Endothelial cell of umbilical vein (primary cell): ENCODE results near the gene GGA2. TPM values are rescaled to one million over a fixed set of nuclear protein-coding genes. Genes with fewer than 3 reads are reported as not detected.

Experiments used
- BruUV-seq: library from RNA; stranded (reverse); fragments of 400-500 nt; replicated peaks from 2 replicates; lab custom pipeline; 2021; lab: Mats Ljungman, UMichigan
- CTCF ChIA-PET: fragments of 300-600, 350-600 bp; sonication (Branson Sonifier 250); formaldehyde crosslinking; loops from one replicate; lab custom pipeline; 2021; ENCODE audit warnings: antibody characterized with exemption, inconsistent platforms; lab: Charles Lee
- POLR2A ChIA-PET: fragments of 300-600, 350-600 bp; sonication (Branson Sonifier 250); formaldehyde crosslinking; loops from one replicate; lab custom pipeline; 2021; ENCODE audit warnings: antibody characterized with exemption, inconsistent platforms; lab: Charles Lee
- DNase-seq: peaks from one replicate; pipeline ENCODE4 v3.0.0-alpha.2; 2011; ENCODE audit warnings: low read depth, low spot score
- FAIRE-seq: peaks from 2 replicates; lab custom pipeline; 2011; peaks lifted over from hg19 to GRCh38; lab: Jason Lieb, UNC
- H2AFZ ChIP-seq: 2 replicates; pipeline ENCODE4 v1.6.0; 2012; ENCODE audit warnings: low read depth, low read length, control low read depth, inconsistent platforms
- H3K27ac ChIP-seq: 2 replicates; pipeline ENCODE4 v1.5.1; 2011; ENCODE audit warnings: low read depth, mild to moderate bottlenecking, control low read depth, low read length, moderate library complexity; ENCODE audit not compliant: insufficient read depth
- H3K27me3 ChIP-seq, 2 experiments: 2 replicates each; pipeline versions ENCODE4 v1.6.0 to v1.6.1; 2011; ENCODE audit warnings: low read length in 2 of 2, mixed read lengths in 1 of 2; ENCODE audit not compliant: control insufficient read depth in 2 of 2, insufficient read depth in 2 of 2
- H3K36me3 ChIP-seq, 2 experiments: 2 replicates in 1 of 2; 3 replicates in 1 of 2; pipeline ENCODE4 v1.5.1; 2011; ENCODE audit warnings: low read length in 2 of 2, mild to moderate bottlenecking in 1 of 2, moderate library complexity in 1 of 2; ENCODE audit not compliant: control insufficient read depth in 2 of 2, insufficient read depth in 2 of 2; ENCODE audit errors: extremely low read depth in 1 of 2
- H3K4me1 ChIP-seq: 3 replicates; pipeline ENCODE4 v1.5.1; 2011; ENCODE audit warnings: mild to moderate bottlenecking, low read length; ENCODE audit not compliant: control insufficient read depth, insufficient read depth; ENCODE audit errors: extremely low read depth
- H3K4me2 ChIP-seq: 2 replicates; pipeline ENCODE4 v1.6.1; 2011; ENCODE audit warnings: low read length, control low read depth, mixed read lengths; ENCODE audit not compliant: insufficient read depth
- H3K4me3 ChIP-seq, 3 experiments: fragments of 200-600 bp in 1 of 3; sonication (generic), shearing (Covaris generic) in 1 of 3; replicated peaks in 1 of 3; 2 replicates each; pipeline ENCODE4 v1.5.1; 2011 to 2016; ENCODE audit warnings: control low read depth in 3 of 3, low read length in 3 of 3, mild to moderate bottlenecking in 2 of 3, inconsistent platforms in 1 of 3, low read depth in 1 of 3, moderate library complexity in 1 of 3; ENCODE audit not compliant: insufficient read depth in 1 of 3
- H3K79me2 ChIP-seq: 2 replicates; pipeline ENCODE4 v1.6.0; 2012; ENCODE audit warnings: low read length, inconsistent platforms; ENCODE audit not compliant: control insufficient read depth, insufficient read depth
- H3K9ac ChIP-seq: replicated peaks from 2 replicates; pipeline ENCODE3; 2011; ENCODE audit warnings: low read length, control low read depth; ENCODE audit not compliant: insufficient read depth; ENCODE audit errors: extremely low read depth
- H3K9me1 ChIP-seq: replicated peaks from 3 replicates; pipeline ENCODE4 v1.6.0; 2011; ENCODE audit warnings: mild to moderate bottlenecking, low read length; ENCODE audit not compliant: control insufficient read depth, insufficient read depth; ENCODE audit errors: extremely low read depth
- H3K9me3 ChIP-seq: replicated peaks from 2 replicates; pipeline ENCODE4 v1.5.1; 2012; ENCODE audit warnings: low read length, inconsistent platforms; ENCODE audit not compliant: control insufficient read depth, insufficient read depth
- H4K20me1 ChIP-seq: replicated peaks from 2 replicates; pipeline ENCODE3; 2011; ENCODE audit warnings: mild to moderate bottlenecking, low read length; ENCODE audit not compliant: control insufficient read depth, insufficient read depth; ENCODE audit errors: extremely low read depth
- EZH2 ChIP-seq: IDR thresholded peaks from 2 replicates; pipeline ENCODE4 v1.6.1; 2012; ENCODE audit warnings: borderline replicate concordance, low read depth, mild to moderate bottlenecking, moderate library complexity, low read length, inconsistent platforms; ENCODE audit not compliant: severe bottlenecking
- FOS ChIP-seq: IDR thresholded peaks from 2 replicates; pipeline ENCODE4 v1.6.1; 2011; ENCODE audit warnings: mild to moderate bottlenecking, low read length, moderate library complexity, borderline replicate concordance; ENCODE audit not compliant: insufficient read depth
- GATA2 ChIP-seq: IDR thresholded peaks from 2 replicates; pipeline ENCODE4 v1.7.0; 2011; ENCODE audit warnings: low read depth, mild to moderate bottlenecking, moderate library complexity, mixed read lengths, low read length; ENCODE audit not compliant: insufficient read length, insufficient read depth
- JUN ChIP-seq: IDR thresholded peaks from 2 replicates; pipeline ENCODE4 v1.6.1; 2011; ENCODE audit warnings: borderline replicate concordance, low read depth; ENCODE audit not compliant: insufficient read length, insufficient read depth
- MAX ChIP-seq: IDR thresholded peaks from 2 replicates; pipeline ENCODE4 v1.6.1; 2011; ENCODE audit not compliant: insufficient read depth, insufficient read length
- MYC ChIP-seq: IDR thresholded peaks from one replicate; pipeline ENCODE4 v1.6.1; 2011; ENCODE audit warnings: mild to moderate bottlenecking, low read depth, low read length
- POLR2A ChIP-seq: IDR thresholded peaks from 2 replicates; pipeline ENCODE4 v1.6.1; 2012; ENCODE audit warnings: low read depth, mild to moderate bottlenecking, control low read depth, low read length
- POLR2AphosphoS5 ChIP-seq: IDR thresholded peaks from 2 replicates; pipeline ENCODE4 v1.6.1; 2012; ENCODE audit warnings: low read depth, mild to moderate bottlenecking, control low read depth, low read length, moderate library complexity; ENCODE audit not compliant: insufficient read depth
- dilution Hi-C: fragments of 300-500 bp; cut with MboI; formaldehyde crosslinking; loops from one replicate; pipeline ENCODE4 v1.15.0; 2019; ENCODE audit warnings: low sequenced_read_pairs; ENCODE audit not compliant: extremely low pct_ligation_motif_present
- intact Hi-C: fragments of 100-400 bp; cut with micrococcal nuclease; formaldehyde crosslinking; loops from one replicate; pipeline ENCODE4 v1.10.0; 2022
- polyA plus RNA-seq, 4 experiments: library from polyadenylated mRNA; depleted of rRNA in 3 of 4; stranded (reverse) in 3 of 4; unstranded in 1 of 4; fragments of >200 nt; gene quantifications; 2 replicates each; pipeline versions ENCODE4 v1.2.1 to v1.2.3, GENCODE V29; 2011 to 2012; ENCODE audit warnings: missing spikeins in 1 of 4
- total RNA-seq: library from RNA; stranded (reverse); gene quantifications from 2 replicates; pipeline ENCODE4 v1.2.3, GENCODE V29; 2021
- TF ChIP-seq, protein P1 (sequence below), 2 donors: IDR thresholded peaks; 1 replicate in 1 of 2; 2 replicates in 1 of 2; pipeline ENCODE4 v1.5.1; 2011; ENCODE audit warnings: low read length in 2 of 2, mild to moderate bottlenecking in 2 of 2, moderate library complexity in 2 of 2, control low read depth in 1 of 2, inconsistent platforms in 1 of 2, low read depth in 1 of 2; ENCODE audit not compliant: insufficient read depth in 1 of 2; ENCODE audit errors: extremely low read depth in 1 of 2

The GGA2 gene
- total and polyA plus RNA-seq, 2 donors (not counting 3 experiments of a cell fraction or from before 2014, with no cell fraction given), result 33.3 to 73.1 TPM

- Histone ChIP-seq H3K9ac (no peak overlapping the region), H3K4me2 (no peak overlapping the region), H3K79me2 (no peaks in the 10 kb centered on the region), H3K9me1 (no peaks in the 10 kb centered on the region), H2AFZ (no peak overlapping the region), H3K36me3 (peaks cover 13 to 45% of the 10 kb centered on the region in 2 experiments), H3K4me1 (no peaks in the 10 kb centered on the region), H3K9me3 (no peaks in the 10 kb centered on the region), H4K20me1 (no peaks in the 10 kb centered on the region), H3K4me3 (no peak overlapping the region), H3K27ac (no peak overlapping the region), H3K27me3 (no peaks in the 10 kb centered on the region)
- intact Hi-C loops (no loop called here), dilution Hi-C loops (no loop called here)
- BruUV-seq, result no TSS peak
- DNase-seq (no peak), FAIRE-seq (no peak)
- POLR2A ChIA-PET, result no interaction called here
- CTCF ChIA-PET, result interaction anchor here (1.1 to 2.1 kb wide), 2 partner anchors 13 to 21 kb away, joined by 3 to 5 read pairs; no protein-coding TSS in a partner anchor
- TF ChIP-seq POLR2AphosphoS5, result no peak
- TF ChIP-seq POLR2A, result no peak
- TF ChIP-seq, protein P1, sequence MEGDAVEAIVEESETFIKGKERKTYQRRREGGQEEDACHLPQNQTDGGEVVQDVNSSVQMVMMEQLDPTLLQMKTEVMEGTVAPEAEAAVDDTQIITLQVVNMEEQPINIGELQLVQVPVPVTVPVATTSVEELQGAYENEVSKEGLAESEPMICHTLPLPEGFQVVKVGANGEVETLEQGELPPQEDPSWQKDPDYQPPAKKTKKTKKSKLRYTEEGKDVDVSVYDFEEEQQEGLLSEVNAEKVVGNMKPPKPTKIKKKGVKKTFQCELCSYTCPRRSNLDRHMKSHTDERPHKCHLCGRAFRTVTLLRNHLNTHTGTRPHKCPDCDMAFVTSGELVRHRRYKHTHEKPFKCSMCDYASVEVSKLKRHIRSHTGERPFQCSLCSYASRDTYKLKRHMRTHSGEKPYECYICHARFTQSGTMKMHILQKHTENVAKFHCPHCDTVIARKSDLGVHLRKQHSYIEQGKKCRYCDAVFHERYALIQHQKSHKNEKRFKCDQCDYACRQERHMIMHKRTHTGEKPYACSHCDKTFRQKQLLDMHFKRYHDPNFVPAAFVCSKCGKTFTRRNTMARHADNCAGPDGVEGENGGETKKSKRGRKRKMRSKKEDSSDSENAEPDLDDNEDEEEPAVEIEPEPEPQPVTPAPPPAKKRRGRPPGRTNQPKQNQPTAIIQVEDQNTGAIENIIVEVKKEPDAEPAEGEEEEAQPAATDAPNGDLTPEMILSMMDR (IDR thresholded peaks at IDR 0.05; ENCODE audit: extremely low read depth in 1 of 2, insufficient read depth in 1 of 2, low read depth in 1 of 2, low read length in 2 of 2), result no peak
- TF ChIP-seq JUN, result no peak
- no peak for TF ChIP-seq EZH2
- no peak for TF ChIP-seq MYC
- no peak for TF ChIP-seq MAX
- no peak for TF ChIP-seq FOS
- TF ChIP-seq GATA2, result no peak
Observed at GRCh38 chr16:23479138-23479537, 31.2 kb downstream of the GGA2 start.
